CD4-positive, alpha-beta T cell treated with Interleukin-1 beta for 1 hour (primary cell): ENCODE results near the gene YWHAB.
"Not testable (repeated sequence)": the region's sequence is repeated elsewhere in the genome, so short reads cannot be mapped to it uniquely, and the experiment has no call there.

Source experiments
- DNase-seq, 2 donors: peaks; one replicate each; pipeline ENCODE4 v3.0.0-alpha.2; 2020 to 2022

The YWHAB gene

GRCh38 chr20:44882360-44882759, 3.1 kb upstream of the YWHAB start:
- DNase-seq = not testable (repeated sequence)

GRCh38 chr20:44883214-44883902, 2.1 kb upstream of the YWHAB start:
- DNase-seq = no peak

DNA sequence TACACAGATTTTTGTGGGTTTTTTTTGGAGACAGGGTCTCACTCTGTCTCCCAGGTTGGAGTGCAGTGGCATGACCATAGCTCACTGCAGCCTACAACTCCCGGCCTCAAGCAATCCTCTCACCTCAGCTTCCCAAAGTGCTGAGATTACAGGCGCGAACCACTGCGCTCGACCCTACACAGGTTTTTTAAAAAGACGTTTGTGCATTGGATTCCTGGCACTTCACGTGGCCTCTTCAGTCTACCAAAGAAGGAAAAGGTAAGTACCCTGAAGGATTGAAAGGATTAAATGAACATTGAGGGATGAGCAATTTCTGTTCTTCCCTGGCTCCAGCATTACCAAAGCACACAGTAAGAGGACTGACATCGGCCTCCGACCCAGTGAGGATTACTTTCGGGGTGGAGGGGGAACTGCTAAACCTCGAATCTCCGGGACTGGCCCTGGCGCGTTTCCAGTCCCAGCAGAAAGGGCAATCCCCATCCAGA, 556 bp upstream of the YWHAB start:
- no peak for DNase-seq

GRCh38 chr20:44886266-44886651, 754 bp downstream of the YWHAB start:
- peak in 1 of 2 donors; percentile 21 for DNase-seq

DNA sequence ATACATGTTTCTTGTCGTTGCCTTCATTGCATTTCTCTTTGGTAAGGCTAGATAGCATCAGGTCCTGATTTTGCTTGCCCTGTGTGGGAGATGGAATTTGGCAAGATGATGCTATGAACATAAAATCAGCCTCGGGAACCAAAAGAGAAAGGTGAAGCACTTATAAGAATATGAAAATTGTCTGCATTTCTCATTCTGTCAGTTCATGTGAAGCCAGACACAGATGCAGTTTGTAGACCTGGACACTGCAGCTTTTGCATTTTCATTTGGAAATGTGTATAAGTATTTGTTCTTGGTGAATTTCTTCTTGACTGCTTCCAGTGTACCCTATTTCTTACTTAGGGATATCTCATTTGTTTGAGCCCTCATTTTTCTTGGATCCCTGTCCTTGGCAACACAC, 1.3 kb downstream of the YWHAB start:
- no peak for DNase-seq

DNA sequence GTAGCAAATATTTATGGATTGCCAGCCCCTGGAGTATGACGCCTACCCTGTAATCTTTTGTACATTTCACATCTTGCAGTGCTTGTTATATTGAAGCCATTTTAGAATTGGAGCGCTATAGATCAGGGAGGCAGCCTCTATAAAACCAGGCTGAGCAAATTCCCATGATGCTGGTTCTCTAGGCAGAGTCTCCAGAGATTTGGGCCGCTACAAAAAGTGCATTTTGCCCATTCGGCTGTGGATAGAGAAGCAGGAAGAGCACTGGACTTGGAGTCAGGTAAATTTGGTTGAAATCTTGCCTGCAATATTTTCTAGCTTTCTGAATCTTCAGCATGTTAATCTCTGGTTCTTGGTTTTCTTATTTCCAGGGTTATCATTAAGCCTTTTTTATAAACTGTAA, 2.0 kb downstream of the YWHAB start:
- no peak for DNase-seq

DNA sequence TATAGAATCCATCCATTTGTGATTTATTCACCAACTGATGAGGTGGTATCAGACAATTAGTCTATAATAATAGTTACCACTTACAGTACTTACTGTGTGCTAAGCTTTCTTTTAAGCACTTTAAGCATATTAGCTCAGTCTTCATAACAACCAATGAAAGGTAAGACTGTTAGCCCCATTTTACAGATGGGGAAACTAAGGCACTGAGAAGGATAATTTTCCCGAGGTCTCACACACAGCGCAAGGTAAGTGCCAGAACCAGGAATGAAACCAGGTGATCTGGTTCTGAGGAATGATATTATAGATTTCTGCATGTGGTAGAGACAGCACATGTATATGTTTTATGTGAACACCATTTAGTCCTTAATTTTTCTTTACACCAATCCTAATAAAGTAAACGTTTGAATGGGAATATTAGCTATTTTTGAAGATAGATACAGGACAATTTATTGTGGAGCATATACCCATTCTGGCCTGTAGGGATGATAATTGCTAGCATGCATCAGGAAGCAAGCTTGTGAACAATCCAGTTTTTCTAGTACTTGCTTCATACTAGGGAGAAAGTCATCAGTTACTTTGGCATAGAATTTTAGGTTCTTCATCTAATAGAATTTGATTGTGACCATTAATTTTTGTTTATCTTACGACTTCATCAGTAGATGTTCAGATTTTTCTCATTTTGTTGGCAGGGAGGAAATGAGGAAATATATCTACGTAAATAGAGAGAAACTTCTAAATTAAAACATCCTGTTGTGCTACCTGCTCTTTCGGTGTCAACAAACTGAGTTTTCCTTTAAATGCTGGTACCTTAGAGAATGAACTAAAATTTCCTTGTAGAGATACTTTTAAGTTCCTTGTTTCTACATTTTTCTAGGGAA, 3.0 kb downstream of the YWHAB start:
- DNase-seq = peak in 1 of 2 donors; percentile 28

DNA sequence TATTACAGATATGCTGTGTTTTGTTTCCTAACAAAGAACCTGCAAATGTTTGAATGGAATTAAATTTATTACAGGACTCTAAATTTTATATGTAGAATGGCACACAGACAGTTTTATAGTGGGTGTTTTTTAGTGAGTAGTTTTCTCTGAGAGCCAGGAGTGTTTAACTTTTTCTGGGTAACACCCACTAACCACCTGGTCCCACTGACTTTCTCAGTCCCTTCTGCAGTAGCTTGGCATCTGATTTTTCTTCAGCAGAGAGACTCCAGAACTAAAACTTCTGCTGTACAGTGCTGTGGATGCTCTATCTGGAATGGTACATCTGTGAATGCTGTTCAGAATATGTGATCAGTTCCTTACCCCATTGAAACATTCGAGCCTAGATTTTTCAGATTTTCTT, 6.3 kb downstream of the YWHAB start:
- DNase-seq = no peak

GRCh38 chr20:44894959-44895358, 9.5 kb downstream of the YWHAB start:
- DNase-seq = no peak

DNA sequence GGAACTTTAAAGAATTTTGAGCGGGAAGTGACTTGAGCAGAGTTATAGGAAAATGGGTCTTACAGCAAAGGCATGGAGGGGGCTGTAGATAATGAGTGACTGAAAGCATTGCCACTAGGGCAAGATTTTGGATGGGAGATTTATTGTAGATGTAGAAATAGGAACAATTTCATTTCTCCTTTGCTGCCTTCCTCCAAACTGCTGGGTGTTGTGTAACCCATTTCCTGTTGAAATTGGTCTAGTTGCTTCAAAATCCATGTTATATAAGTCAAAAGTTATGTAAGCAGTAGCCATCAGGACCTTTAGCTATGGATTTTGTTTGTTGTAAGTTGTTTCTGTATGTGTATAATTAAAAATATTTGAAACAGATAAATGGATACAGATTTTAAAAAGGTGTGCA, 11.1 kb downstream of the YWHAB start:
- DNase-seq = no peak

DNA sequence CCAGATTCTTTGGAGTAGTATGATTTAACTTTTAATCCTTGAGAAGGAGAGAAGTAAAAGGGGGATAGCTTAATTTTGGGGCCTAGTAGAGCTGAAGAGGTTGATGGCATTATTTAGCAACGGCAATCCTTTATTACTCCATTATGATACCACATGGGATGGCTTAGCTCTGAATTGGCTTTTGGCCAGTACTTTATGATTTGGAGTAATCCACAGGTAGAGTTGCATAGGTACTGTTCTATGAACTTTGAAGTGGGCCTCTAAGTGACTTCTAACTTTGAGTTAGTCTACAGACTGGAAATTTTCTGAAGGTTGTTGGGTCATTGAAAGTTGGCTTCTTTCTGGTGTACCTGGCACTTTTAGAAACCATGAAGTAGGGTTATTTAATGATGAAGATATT, 11.6 kb downstream of the YWHAB start:
- no peak for DNase-seq

- DNase-seq = no peak
Measured at GRCh38 chr20:44900231-44900854, 14.8 kb downstream of the YWHAB start.

DNA sequence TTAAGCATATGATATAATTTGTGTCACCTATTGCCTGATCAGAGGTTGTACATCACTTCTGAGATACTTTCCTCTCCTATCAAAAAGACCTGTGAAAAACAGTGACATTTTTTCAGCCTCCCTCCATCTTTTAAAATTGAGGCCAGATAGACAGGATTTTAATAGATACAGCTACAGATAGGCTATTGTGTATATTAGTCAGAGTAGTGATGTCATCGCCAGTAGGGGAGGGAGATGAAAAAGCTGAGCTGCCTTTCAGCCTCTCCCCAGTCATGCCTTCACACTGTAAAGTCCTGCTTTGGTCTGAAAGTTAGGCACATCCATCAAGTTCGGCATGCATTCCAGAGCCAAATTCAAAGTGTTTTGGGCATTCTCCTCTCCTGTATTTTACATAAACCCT, 16.5 kb downstream of the YWHAB start:
- no peak for DNase-seq

DNA sequence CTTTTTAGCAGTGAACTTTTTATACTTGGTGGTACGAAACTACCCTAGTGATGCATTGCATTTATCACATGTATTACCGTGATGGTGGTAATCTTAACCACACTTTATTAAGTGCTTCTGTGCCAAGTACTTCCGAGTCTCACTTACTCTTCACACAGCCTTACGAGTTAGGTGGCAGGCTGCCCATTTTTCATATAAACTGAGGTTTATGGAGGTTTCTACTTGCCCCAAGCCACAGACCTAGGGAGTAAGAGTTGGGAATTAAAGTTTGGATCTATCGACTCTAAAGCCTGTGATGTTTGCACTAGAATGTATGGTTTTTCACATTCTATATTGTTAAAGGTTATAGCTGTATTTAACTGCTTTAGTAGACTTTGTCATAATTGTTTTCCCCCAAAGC, 18.9 kb downstream of the YWHAB start:
- no peak for DNase-seq

DNA sequence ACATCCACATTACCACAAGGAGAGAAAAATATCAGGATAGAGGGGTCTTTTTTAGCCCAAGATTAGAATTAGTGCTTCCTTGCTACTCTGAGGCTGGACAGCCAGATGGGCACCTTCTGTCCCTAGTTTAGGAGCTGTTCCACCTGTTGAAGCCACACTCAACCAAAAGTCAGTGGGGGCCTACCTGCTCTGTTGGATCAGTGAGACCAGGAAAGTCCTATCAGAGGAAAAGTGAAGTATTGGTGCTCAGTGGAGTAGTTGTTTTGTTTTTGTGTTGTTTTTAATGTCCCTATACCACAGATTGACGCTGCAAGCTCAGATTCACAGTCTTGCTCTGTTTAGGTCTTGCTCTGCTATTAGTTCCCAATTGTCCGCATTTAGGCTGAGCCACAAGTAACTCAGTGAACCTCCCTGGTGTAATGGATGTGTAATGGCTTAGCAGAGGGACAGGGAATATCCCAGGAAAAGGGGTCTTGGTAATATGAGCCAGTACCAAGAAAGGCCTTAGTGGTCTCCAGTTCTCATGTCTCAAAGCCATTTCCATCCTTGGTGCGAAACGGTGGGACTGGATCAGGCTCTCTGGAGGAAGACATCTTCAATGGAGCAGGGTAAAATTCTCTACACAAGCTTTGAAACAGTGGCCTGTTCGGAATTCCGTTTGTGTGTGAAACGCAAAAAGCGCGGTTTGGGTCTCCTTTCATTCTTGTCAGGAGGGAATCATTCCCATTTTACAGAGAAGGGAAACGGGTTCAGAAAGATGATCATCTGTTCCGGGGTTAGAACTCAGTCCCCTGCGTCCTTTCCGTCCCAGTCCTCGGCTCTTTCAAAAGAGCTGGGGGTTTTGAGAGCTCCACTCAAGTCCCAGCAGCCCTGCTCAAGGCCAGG, 23.7 kb downstream of the YWHAB start:
- DNase-seq = no peak

DNA sequence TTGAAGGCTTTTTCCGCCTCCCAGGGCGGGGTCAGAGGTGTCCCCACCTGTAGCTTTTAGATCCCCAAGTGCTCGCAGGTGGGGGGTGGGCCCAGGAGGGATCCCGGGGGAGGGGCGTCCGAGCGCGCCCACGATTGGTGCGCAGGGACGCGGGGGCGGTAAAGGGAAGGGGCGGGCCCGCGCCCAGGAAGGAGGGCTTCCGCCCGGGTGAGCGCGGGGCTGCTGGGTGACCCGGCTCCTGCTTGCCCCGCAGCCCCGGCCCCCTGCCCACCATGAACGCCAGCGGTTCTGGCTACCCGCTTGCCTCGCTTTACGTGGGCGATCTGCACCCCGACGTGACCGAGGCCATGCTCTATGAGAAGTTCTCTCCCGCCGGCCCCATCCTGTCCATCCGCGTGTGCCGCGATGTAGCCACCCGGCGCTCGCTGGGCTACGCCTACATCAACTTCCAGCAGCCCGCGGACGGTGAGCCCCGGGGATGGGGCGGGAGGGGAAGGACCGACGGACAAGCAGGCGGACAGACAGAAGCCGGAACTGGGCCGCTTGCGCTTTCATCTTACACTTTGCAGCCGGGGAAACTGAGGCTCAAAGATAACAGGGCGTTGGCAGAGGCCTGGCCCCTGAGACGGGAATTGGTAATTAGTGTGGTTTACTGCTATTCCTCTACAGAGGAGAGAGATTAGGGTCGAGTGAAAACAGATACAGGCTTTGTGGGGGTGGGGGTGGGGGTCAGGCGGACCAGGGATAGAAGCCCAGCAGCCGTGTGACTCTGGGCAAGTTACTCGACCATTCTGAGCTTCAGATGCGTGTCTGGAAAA, 24.6 kb downstream of the YWHAB start, which contains the start of gene PABPC1L:
PABPC1L (plus strand) TSS at position 189 of the 818 bp plus-strand sequence; CDS start at position 273, 84 bp downstream.
- DNase-seq = peak; percentile 78 to 79

DNA sequence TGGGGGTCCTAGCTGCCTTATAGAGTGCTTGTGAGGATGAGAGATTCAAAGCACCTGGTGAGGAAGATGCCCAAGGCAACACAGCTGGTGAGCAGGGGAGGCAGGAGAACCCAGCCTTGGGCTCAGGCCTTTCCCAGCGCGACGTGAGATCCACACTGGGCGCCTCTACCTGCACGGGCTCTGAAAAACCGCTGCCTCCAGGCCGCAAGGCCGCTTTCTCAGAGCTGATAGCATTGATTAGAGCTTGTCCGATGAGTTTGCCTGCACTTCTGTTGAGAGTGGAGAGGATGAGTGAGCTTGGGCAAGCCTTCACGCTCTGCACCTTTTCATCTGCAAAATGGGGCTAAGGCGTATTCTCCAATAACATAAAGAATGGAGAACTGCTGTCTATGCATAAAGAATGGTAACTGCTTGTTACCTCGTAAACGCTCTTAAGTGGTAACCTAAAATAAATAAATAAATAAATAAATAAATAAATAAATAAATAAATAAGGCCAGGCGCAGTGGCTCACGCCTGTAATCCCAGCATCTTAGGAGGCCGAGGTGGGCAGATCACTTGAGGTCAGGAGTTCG, 25.3 kb downstream of the YWHAB start:
- DNase-seq = no peak

- DNase-seq = peak; percentile 50 to 53
Measured at GRCh38 chr20:44911264-44911921, 25.9 kb downstream of the YWHAB start.

- no peak for DNase-seq
Measured at GRCh38 chr20:44912189-44912588, 26.7 kb downstream of the YWHAB start.

DNA sequence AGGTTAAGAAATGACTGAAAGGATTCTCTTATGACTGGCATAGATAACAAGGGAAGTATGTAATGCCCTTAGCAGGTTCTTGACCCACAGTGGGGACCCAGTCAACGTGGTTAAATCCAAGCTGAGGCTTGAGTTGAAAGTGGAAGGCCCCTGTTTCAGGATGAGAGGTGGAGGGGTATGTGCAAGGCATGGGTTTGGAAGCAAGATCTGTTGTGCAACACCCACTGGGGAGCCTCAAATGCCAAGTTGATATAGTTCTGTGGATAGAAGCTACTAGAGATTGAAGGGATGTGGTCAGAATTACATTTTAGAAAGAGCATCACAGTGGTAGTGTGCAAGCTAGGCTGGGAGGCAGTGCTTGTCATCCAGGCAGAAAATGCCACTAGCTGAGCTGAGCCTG, 29.4 kb downstream of the YWHAB start:
- no peak for DNase-seq

- no peak for DNase-seq
Measured at GRCh38 chr20:44916586-44916985, 31.1 kb downstream of the YWHAB start.
